Activated naive CD4-positive, alpha-beta T cell (primary cell): ENCODE results near the gene ZMIZ1.
A peak's percentile ranks its signal among the peaks of the same experiment; 100 is the strongest.

Experiments
- DNase-seq, 4 experiments: peaks; one replicate each; lab custom pipeline; 2025; lab: John Stamatoyannopoulos, UW

Gene ZMIZ1

GRCh38 chr10:79139124-79139835 lies 70.5 kb downstream of the ZMIZ1 start:
- DNase-seq = no peak

- no peak for DNase-seq
Measured at GRCh38 chr10:79140085-79140793, 71.5 kb downstream of the ZMIZ1 start.

GRCh38 chr10:79140855-79141254 lies 72.1 kb downstream of the ZMIZ1 start:
- DNase-seq = no peak

- no peak for DNase-seq
Measured at GRCh38 chr10:79142064-79142491, 73.3 kb downstream of the ZMIZ1 start.

GRCh38 chr10:79142522-79143309 lies 74.0 kb downstream of the ZMIZ1 start:
- DNase-seq = no peak

GRCh38 chr10:79143879-79144278 lies 75.1 kb downstream of the ZMIZ1 start:
- no peak for DNase-seq

- DNase-seq = no peak
Measured at GRCh38 chr10:79144351-79145173, 75.8 kb downstream of the ZMIZ1 start.

- DNase-seq = no peak
Measured at GRCh38 chr10:79145174-79145483, 76.4 kb downstream of the ZMIZ1 start.

- DNase-seq = no peak
Measured at GRCh38 chr10:79145517-79146470, 77.0 kb downstream of the ZMIZ1 start.

GRCh38 chr10:79146611-79147130 lies 77.9 kb downstream of the ZMIZ1 start:
- no peak for DNase-seq

- DNase-seq = no peak
Measured at GRCh38 chr10:79147306-79147705, 78.5 kb downstream of the ZMIZ1 start.

- no peak for DNase-seq
Measured at GRCh38 chr10:79147796-79148451, 79.2 kb downstream of the ZMIZ1 start.

- no peak for DNase-seq
Measured at GRCh38 chr10:79148452-79149344, 79.9 kb downstream of the ZMIZ1 start.

- no peak for DNase-seq
Measured at GRCh38 chr10:79149345-79149661, 80.5 kb downstream of the ZMIZ1 start.

- DNase-seq = peak in 1 of 4 experiments; percentile 16
Measured at GRCh38 chr10:79149662-79150443, 81.1 kb downstream of the ZMIZ1 start.

GRCh38 chr10:79150444-79150754 lies 81.6 kb downstream of the ZMIZ1 start:
- no peak for DNase-seq

- DNase-seq = no peak
Measured at GRCh38 chr10:79152423-79152817, 83.7 kb downstream of the ZMIZ1 start.

GRCh38 chr10:79153745-79154144 lies 85.0 kb downstream of the ZMIZ1 start:
- no peak for DNase-seq
